Measurements from ENCODE around the gene ORAI2. TPM values are rescaled to one million over a fixed set of nuclear protein-coding genes. Genes with fewer than 3 reads are reported as not detected.

ORAI2 gene
- total and polyA plus RNA-seq, 10 of the 15 experiments (the other 5 are each of a cell fraction or from before 2014, with no cell fraction given) = 5.8 to 111 (median 46.9) TPM

- 0 out of 2 replicates have a peak, but pooled peaks have one; percentile 38 for TF ChIP-seq MTA3 (IDR thresholded peaks at IDR 0.05; ENCODE audit: borderline replicate concordance, low read length)
- TF ChIP-seq SRF (IDR thresholded peaks at IDR 0.05; ENCODE audit: low read depth in 2 of 2, low read length in 2 of 2) = no peak
- TF ChIP-seq ZBTB40 (IDR thresholded peaks at IDR 0.05; ENCODE audit: borderline replicate concordance) = no peak
- no peak for TF ChIP-seq SIX5 (IDR thresholded peaks at IDR 0.05; ENCODE audit: low read depth, low read length, severe bottlenecking)
- no peak for TF ChIP-seq TARDBP (IDR thresholded peaks at IDR 0.05; ENCODE audit: borderline replicate concordance)
- TF ChIP-seq GATAD2B (conservative IDR thresholded peaks at IDR 0.05; ENCODE audit: low read depth) = no peak
- TF ChIP-seq FOXM1 (IDR thresholded peaks at IDR 0.05; ENCODE audit: low read depth, low read length) = no peak
- TF ChIP-seq MYC (IDR thresholded peaks at IDR 0.05; ENCODE audit: insufficient read depth, insufficient read length, insufficient replicate concordance, low read length, severe bottlenecking) = no peak
- peak; percentile 16; the same call in 1 of the 3 replicates for TF ChIP-seq POU2F2 (IDR thresholded peaks at IDR 0.05; ENCODE audit: borderline replicate concordance, low read depth, low read length)
- no peak for TF ChIP-seq ESRRA (IDR thresholded peaks at IDR 0.05; ENCODE audit: low read length)
- TF ChIP-seq DPF2 (IDR thresholded peaks at IDR 0.05) = no peak
- no peak for TF ChIP-seq ZBTB33 (IDR thresholded peaks at IDR 0.05)
- TF ChIP-seq SMAD1 (IDR thresholded peaks at IDR 0.05; ENCODE audit: low read depth, partially characterized antibody) = no peak
- TF ChIP-seq ZNF274 (IDR thresholded peaks at IDR 0.05; ENCODE audit: insufficient read depth, insufficient read length) = no peak
- TF ChIP-seq BMI1 (IDR thresholded peaks at IDR 0.05; ENCODE audit: borderline replicate concordance) = no peak
- TF ChIP-seq JUNB (IDR thresholded peaks at IDR 0.05) = no peak
- no peak for TF ChIP-seq MEF2B (IDR thresholded peaks at IDR 0.05; ENCODE audit: partially characterized antibody, poor library complexity, severe bottlenecking)
- TF ChIP-seq ZNF217 (IDR thresholded peaks at IDR 0.05) = no peak
- TF ChIP-seq ATF3 (IDR thresholded peaks at IDR 0.05; ENCODE audit: borderline replicate concordance, extremely low read depth, low read depth, low read length) = no peak
- TF ChIP-seq EED (IDR thresholded peaks at IDR 0.05; ENCODE audit: low read depth) = peak; percentile 58
- TF ChIP-seq CTCF (IDR thresholded peaks at IDR 0.05 in 2 of 3, conservative IDR thresholded peaks at IDR 0.05 in 1 of 3; ENCODE audit: control insufficient read depth in 2 of 3, extremely low read depth in 1 of 3, insufficient read depth in 1 of 3, low read depth in 3 of 3, low read length in 3 of 3) = peak; percentile 89 to 93 (median 91)
- TF ChIP-seq SUZ12 (IDR thresholded peaks at IDR 0.05; ENCODE audit: unreplicated experiment) = no peak
Measured at GRCh38 chr7:102390697-102391484, 42.5 kb upstream of the ORAI2 start (continued).

Data from GM12878 (cell line).